IMR-90 (cell line): ENCODE data around the gene KIF15.

ENCODE experiments used
- BHLHE40 ChIP-seq: fragments of 150-350 bp; IDR thresholded peaks from 2 replicates; pipeline ENCODE4 v1.6.1; 2016; ENCODE audit warnings: mild to moderate bottlenecking, low read depth, low read length
- CEBPB ChIP-seq: IDR thresholded peaks from 2 replicates; pipeline ENCODE4 v1.6.1; 2012; ENCODE audit warnings: low read depth, low read length, improper control_type of control experiment
- CHD1 ChIP-seq: IDR thresholded peaks from 2 replicates; pipeline ENCODE4 v1.6.1; 2012; ENCODE audit warnings: low read depth, low read length, improper control_type of control experiment
- FOS ChIP-seq: fragments of 150-350 bp; IDR thresholded peaks from 2 replicates; pipeline ENCODE4 v1.6.1; 2016; ENCODE audit warnings: low read depth, low read length
- MAFK ChIP-seq: IDR thresholded peaks from 2 replicates; pipeline ENCODE4 v1.6.1; 2012; ENCODE audit warnings: low read depth, low read length, improper control_type of control experiment
- MAZ ChIP-seq: IDR thresholded peaks from 2 replicates; pipeline ENCODE4 v1.6.1; 2012; ENCODE audit warnings: low read depth, mild to moderate bottlenecking, low read length, improper control_type of control experiment, moderate library complexity, borderline replicate concordance
- MXI1 ChIP-seq: IDR thresholded peaks from 2 replicates; pipeline ENCODE4 v1.6.1; 2012; ENCODE audit warnings: low read depth, mild to moderate bottlenecking, low read length, moderate library complexity, borderline replicate concordance
- NFE2L2 ChIP-seq: fragments of 150-350 bp; IDR thresholded peaks from 2 replicates; pipeline ENCODE4 v1.6.1; 2016; ENCODE audit warnings: low read depth, mild to moderate bottlenecking, low read length
- POLR2A ChIP-seq: IDR thresholded peaks from 2 replicates; pipeline ENCODE4 v1.6.1; 2012; ENCODE audit warnings: mild to moderate bottlenecking, low read depth, low read length
- RAD21 ChIP-seq: IDR thresholded peaks from 2 replicates; pipeline ENCODE4 v1.6.1; 2012; ENCODE audit warnings: low read length, improper control_type of control experiment
- RFX5 ChIP-seq: IDR thresholded peaks from 2 replicates; pipeline ENCODE4 v1.8.0; 2012; ENCODE audit warnings: low read depth, mild to moderate bottlenecking, low read length, moderate library complexity
- SMC3 ChIP-seq: fragments of 150-350 bp; IDR thresholded peaks from 2 replicates; pipeline ENCODE4 v1.6.1; 2016; ENCODE audit warnings: low read depth, mild to moderate bottlenecking, antibody characterized with exemption, low read length, moderate library complexity
- TF ChIP-seq, protein P1 (sequence below): conservative IDR thresholded peaks from 2 replicates; pipeline ENCODE4 v1.5.1; 2012; ENCODE audit warnings: mild to moderate bottlenecking, low read depth, low read length, improper control_type of control experiment
- TF ChIP-seq, protein P2 (sequence below): fragments of 150-350 bp; IDR thresholded peaks from 2 replicates; pipeline ENCODE4 v1.6.1; 2016; ENCODE audit warnings: low read depth, mild to moderate bottlenecking, low read length, moderate library complexity, borderline replicate concordance

DNA sequence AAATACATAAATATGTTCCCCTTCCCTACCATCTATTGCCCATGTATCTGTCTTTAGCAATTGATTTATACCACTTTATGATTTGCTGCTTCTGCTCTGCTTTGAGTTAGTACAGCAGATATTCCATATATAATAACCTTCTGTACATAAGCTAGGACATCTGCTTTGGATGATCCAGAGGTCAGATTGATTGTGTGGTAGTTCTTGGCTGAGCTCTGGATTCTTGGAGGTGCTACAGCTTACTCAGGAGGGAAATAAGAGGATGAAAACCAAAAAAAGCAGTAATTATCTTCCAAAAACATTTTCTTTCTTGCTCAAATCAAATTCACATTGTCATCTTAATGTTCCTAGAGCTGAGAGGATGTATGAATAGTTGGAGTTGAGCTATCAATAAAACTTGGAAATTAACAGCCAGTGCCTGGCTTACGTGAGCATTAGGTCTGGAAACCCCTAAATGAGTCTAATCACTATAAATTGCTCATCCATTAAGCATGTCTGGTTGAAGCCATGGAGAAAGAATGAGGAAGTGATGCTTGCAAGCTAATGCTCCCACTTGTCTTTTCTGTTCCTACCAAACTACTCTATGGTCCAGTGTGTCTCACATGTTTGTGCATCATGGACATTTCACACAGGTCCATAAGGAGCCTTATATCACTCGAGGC lies 63.8 kb downstream of the KIF15 start:
- TF ChIP-seq, protein P1, sequence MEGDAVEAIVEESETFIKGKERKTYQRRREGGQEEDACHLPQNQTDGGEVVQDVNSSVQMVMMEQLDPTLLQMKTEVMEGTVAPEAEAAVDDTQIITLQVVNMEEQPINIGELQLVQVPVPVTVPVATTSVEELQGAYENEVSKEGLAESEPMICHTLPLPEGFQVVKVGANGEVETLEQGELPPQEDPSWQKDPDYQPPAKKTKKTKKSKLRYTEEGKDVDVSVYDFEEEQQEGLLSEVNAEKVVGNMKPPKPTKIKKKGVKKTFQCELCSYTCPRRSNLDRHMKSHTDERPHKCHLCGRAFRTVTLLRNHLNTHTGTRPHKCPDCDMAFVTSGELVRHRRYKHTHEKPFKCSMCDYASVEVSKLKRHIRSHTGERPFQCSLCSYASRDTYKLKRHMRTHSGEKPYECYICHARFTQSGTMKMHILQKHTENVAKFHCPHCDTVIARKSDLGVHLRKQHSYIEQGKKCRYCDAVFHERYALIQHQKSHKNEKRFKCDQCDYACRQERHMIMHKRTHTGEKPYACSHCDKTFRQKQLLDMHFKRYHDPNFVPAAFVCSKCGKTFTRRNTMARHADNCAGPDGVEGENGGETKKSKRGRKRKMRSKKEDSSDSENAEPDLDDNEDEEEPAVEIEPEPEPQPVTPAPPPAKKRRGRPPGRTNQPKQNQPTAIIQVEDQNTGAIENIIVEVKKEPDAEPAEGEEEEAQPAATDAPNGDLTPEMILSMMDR = no peak
- TF ChIP-seq SMC3 (no peak), POLR2A (no peak), MXI1 (no peak), RFX5 (no peak), FOS (peak; percentile 27; the same call in 1 of the 2 replicates), MAZ (no peak), CHD1 (no peak), NFE2L2 (no peak), MAFK (no peak), RAD21 (no peak), BHLHE40 (no peak), CEBPB (no peak)
- TF ChIP-seq, protein P2, sequence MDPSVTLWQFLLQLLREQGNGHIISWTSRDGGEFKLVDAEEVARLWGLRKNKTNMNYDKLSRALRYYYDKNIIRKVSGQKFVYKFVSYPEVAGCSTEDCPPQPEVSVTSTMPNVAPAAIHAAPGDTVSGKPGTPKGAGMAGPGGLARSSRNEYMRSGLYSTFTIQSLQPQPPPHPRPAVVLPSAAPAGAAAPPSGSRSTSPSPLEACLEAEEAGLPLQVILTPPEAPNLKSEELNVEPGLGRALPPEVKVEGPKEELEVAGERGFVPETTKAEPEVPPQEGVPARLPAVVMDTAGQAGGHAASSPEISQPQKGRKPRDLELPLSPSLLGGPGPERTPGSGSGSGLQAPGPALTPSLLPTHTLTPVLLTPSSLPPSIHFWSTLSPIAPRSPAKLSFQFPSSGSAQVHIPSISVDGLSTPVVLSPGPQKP = no peak
